Kidney (tissue), 14 donors: ENCODE results near the gene ITGA8. TPM values are rescaled to one million over a fixed set of nuclear protein-coding genes. Genes with fewer than 3 reads are reported as not detected.

Source experiments
- DNase-seq, 5 donors: peaks; one replicate each; pipeline ENCODE4 v3.0.0-alpha.2; 2013 to 2020
- FAIRE-seq: peaks from 2 replicates; lab custom pipeline; 2012; peaks lifted over from hg19 to GRCh38; lab: Jason Lieb, UNC
- H3K27ac ChIP-seq, 2 donors: one replicate each; pipeline ENCODE4 v1.7.0; 2013; ENCODE audit warnings: low read depth in 2 of 2, low read length in 2 of 2, inconsistent platforms in 1 of 2
- H3K27me3 ChIP-seq: one replicate; pipeline ENCODE4 v1.7.1; 2013; ENCODE audit warnings: low read length, inconsistent platforms; ENCODE audit not compliant: control insufficient read depth, insufficient read depth
- H3K36me3 ChIP-seq, 3 donors: one replicate each; pipeline versions ENCODE4 v1.7.0 to v1.7.1; 2013; ENCODE audit warnings: low read length in 3 of 3, control low read depth in 1 of 3, inconsistent platforms in 1 of 3; ENCODE audit not compliant: insufficient read depth in 3 of 3, control insufficient read depth in 2 of 3
- H3K4me1 ChIP-seq, 3 donors: one replicate each; pipeline versions ENCODE4 v1.7.0 to v1.7.1; 2013; ENCODE audit warnings: low read length in 3 of 3, inconsistent platforms in 1 of 3, low read depth in 1 of 3; ENCODE audit not compliant: control insufficient read depth in 2 of 3, insufficient read depth in 2 of 3
- H3K4me3 ChIP-seq, 3 donors: one replicate each; pipeline versions ENCODE4 v1.7.0 to v1.8.1; 2013; ENCODE audit warnings: low read length in 3 of 3, control low read depth in 1 of 3, inconsistent platforms in 1 of 3
- H3K9ac ChIP-seq, 3 donors: one replicate each; pipeline versions ENCODE4 v1.7.0 to v1.7.1; 2013; ENCODE audit warnings: low read length in 3 of 3, control low read depth in 1 of 3, inconsistent platforms in 1 of 3
- H3K9me3 ChIP-seq, 3 donors: one replicate each; pipeline versions ENCODE4 v1.7.0 to v1.7.1; 2013; ENCODE audit warnings: low read length in 3 of 3, control low read depth in 1 of 3, inconsistent platforms in 1 of 3; ENCODE audit not compliant: control insufficient read depth in 2 of 3, insufficient read depth in 1 of 3
- intact Hi-C: fragments of 100-400 bp; cut with DNase I; formaldehyde crosslinking; loops from one replicate; pipeline ENCODE4 v1.11.1; 2022
- polyA plus RNA-seq: library from polyadenylated mRNA; stranded (reverse); fragments of 350-450 nt; fragmentation: Illumina TruSeq; extraction: RNeasy Lipid Tissue Mini Kit (QIAGEN cat#74804); gene quantifications from one replicate; pipeline ENCODE4 v1.2.3, GENCODE V29; 2014; ENCODE audit warnings: low read depth, low replicate concordance; ENCODE audit not compliant: insufficient read depth
- total RNA-seq: library from RNA; stranded (reverse); fragmentation: NEBNext Ultra II Directional; extraction: Animal tissue kit (Norgen Biotek cat#: 25700); gene quantifications from one replicate; pipeline ENCODE4 v1.2.1, GENCODE V29; 2021
- TF ChIP-seq, protein P1 (sequence below): IDR thresholded peaks from 3 replicates; pipeline ENCODE4 v1.5.1; 2012; ENCODE audit warnings: mild to moderate bottlenecking, moderate library complexity, borderline replicate concordance; ENCODE audit not compliant: insufficient read depth; ENCODE audit errors: extremely low read depth
- donor health status: control.
- donor health status: control.
- donor health status: control.
- donor health status: control.
- donor health status: control.
- donor health status: DM: yes; HTN: yes; CAD: no.
- donor health status: Normal renal cell carcinoma (clear cell type).

The ITGA8 gene
- total and polyA plus RNA-seq, 2 donors from 2014 or later, result 10.8 to 22.1 TPM

DNA sequence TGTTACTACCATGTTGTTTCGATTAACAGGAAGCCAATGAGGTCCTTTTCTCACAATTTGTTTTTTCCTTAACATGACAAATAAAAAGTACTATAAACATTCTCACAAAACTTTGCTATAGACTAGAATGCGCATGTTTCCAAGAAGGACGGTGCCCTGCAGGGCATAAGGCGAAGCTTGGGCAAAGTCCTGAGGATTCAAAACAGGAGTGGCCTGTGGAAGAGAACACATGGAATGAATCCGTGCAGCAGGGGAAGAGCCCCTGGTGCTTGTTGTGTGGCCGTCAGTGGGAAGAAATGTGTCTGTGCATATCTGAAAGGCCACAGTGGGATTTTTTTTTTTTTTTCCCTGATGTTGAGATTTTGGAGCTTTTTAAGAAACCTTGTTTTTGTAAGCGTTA, 67.6 kb downstream of the ITGA8 start:
- Histone ChIP-seq H3K4me3 (no peak overlapping the region), H3K9me3 (no peaks in the 10 kb centered on the region), H3K27ac (no peak overlapping the region), H3K27me3 (no peaks in the 10 kb centered on the region), H3K9ac (no peak overlapping the region), H3K36me3 (no peaks in the 10 kb centered on the region), H3K4me1 (no peaks in the 10 kb centered on the region)
- intact Hi-C loops, result no loop called here
- no peak for FAIRE-seq
- DNase-seq, result peak in 1 of 5 donors; percentile 7
- TF ChIP-seq, protein P1, sequence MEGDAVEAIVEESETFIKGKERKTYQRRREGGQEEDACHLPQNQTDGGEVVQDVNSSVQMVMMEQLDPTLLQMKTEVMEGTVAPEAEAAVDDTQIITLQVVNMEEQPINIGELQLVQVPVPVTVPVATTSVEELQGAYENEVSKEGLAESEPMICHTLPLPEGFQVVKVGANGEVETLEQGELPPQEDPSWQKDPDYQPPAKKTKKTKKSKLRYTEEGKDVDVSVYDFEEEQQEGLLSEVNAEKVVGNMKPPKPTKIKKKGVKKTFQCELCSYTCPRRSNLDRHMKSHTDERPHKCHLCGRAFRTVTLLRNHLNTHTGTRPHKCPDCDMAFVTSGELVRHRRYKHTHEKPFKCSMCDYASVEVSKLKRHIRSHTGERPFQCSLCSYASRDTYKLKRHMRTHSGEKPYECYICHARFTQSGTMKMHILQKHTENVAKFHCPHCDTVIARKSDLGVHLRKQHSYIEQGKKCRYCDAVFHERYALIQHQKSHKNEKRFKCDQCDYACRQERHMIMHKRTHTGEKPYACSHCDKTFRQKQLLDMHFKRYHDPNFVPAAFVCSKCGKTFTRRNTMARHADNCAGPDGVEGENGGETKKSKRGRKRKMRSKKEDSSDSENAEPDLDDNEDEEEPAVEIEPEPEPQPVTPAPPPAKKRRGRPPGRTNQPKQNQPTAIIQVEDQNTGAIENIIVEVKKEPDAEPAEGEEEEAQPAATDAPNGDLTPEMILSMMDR, result no peak

DNA sequence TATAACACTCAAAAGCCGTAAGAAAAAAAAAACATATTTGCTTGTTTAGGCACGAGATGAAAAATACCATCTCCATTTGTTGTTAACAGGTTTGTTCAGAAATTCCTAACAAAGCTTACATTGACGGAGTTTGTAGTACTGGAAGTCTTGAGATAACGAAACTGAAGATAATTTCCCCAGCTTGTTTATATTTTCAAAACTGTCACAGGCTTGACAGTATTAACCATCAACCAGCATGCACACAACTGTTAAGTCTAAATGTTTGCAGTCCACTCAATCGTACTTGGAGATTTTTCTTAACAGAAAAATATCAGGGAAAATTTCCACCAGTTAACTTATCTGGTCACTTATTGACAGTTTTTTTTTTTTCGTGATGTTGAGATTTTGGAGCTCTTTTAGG, 68.5 kb downstream of the ITGA8 start:
- no peak for FAIRE-seq
- no peak for DNase-seq

GRCh38 chr10:15642095-15642494, 77.6 kb downstream of the ITGA8 start:
- H3K9me3 ChIP-seq, result no peaks in the 10 kb centered on the region
- FAIRE-seq, result no peak
- TF ChIP-seq, protein P1, result no peak
- H3K9ac ChIP-seq, result no peak overlapping the region
- no peak overlapping the region for H3K4me3 ChIP-seq
- intact Hi-C loops, result no loop called here
- H3K36me3 ChIP-seq, result no peaks in the 10 kb centered on the region
- no peak overlapping the region for H3K27ac ChIP-seq
- DNase-seq, result peak in 1 of 5 donors; percentile 43
- no peaks in the 10 kb centered on the region for H3K27me3 ChIP-seq
- peaks cover 0 to 4% (median 0%) of the 10 kb centered on the region in 3 donors for H3K4me1 ChIP-seq

More for the DNA sequence above, 68.5 kb downstream of the ITGA8 start:
- Histone ChIP-seq H3K36me3 (no peaks in the 10 kb centered on the region), H3K4me3 (no peak overlapping the region), H3K9me3 (no peaks in the 10 kb centered on the region), H3K27ac (no peak overlapping the region), H3K9ac (no peak overlapping the region), H3K4me1 (no peaks in the 10 kb centered on the region), H3K27me3 (no peaks in the 10 kb centered on the region)
- intact Hi-C loops, result no loop called here
- TF ChIP-seq, protein P1, result no peak

- no peaks in the 10 kb centered on the region for H3K27me3 ChIP-seq
Observed at GRCh38 chr10:15640536-15641085, 79.1 kb downstream of the ITGA8 start.

More at GRCh38 chr10:15640536-15641085, 79.1 kb downstream of the ITGA8 start:
- Histone ChIP-seq H3K4me1 (peaks cover 0 to 4% (median 0%) of the 10 kb centered on the region in 3 donors), H3K27ac (no peak overlapping the region), H3K9ac (no peak overlapping the region), H3K9me3 (no peaks in the 10 kb centered on the region), H3K4me3 (no peak overlapping the region), H3K36me3 (no peaks in the 10 kb centered on the region)
- FAIRE-seq (no peak), DNase-seq (no peak)
- intact Hi-C loops, result no loop called here
- TF ChIP-seq, protein P1, result no peak
